HL-60 (cell line): ENCODE measurements around the gene FAM53A.

ENCODE experiments used
- DNase-seq, 2 experiments: peaks; one replicate each; pipeline ENCODE4 v3.0.0-alpha.2; 2010 to 2020; ENCODE audit warnings: low read depth in 1 of 2, low spot score in 1 of 2
- H3K27ac ChIP-seq: fragments of 250-450 bp; sonication (Bioruptor Pico); replicated peaks from 2 replicates; pipeline ENCODE4 v1.5.1; 2020; ENCODE audit warnings: mild to moderate bottlenecking, moderate library complexity
- H3K27me3 ChIP-seq: fragments of 250-450 bp; sonication (Bioruptor Pico); 2 replicates; pipeline ENCODE4 v1.5.1; 2021; ENCODE audit warnings: mild to moderate bottlenecking, moderate library complexity; ENCODE audit not compliant: insufficient read depth, poor library complexity, severe bottlenecking
- H3K4me3 ChIP-seq: replicated peaks from 2 replicates; pipeline ENCODE4 v1.5.1; 2011; ENCODE audit warnings: mild to moderate bottlenecking, control low read depth, low read length; ENCODE audit not compliant: insufficient read depth
- CTCF ChIP-seq: IDR thresholded peaks from one replicate; pipeline ENCODE4 v1.5.1; 2011; ENCODE audit warnings: low read length, control low read depth, inconsistent platforms; ENCODE audit not compliant: insufficient read depth
- GABPA ChIP-seq: IDR thresholded peaks from 2 replicates; pipeline ENCODE4 v1.6.1; 2012; ENCODE audit warnings: low read depth
- POLR2AphosphoS5 ChIP-seq: IDR thresholded peaks from 2 replicates; pipeline ENCODE4 v1.6.1; 2012; ENCODE audit warnings: low read depth
- REST ChIP-seq: IDR thresholded peaks from 2 replicates; pipeline ENCODE4 v1.6.1; 2012; ENCODE audit warnings: low read depth; ENCODE audit not compliant: insufficient replicate concordance
- SPI1 ChIP-seq: IDR thresholded peaks from 2 replicates; pipeline ENCODE4 v1.6.1; 2012; ENCODE audit warnings: low read depth, mild to moderate bottlenecking, borderline replicate concordance

Gene FAM53A

GRCh38 chr4:1658146-1658545, 26.0 kb downstream of the FAM53A start:
- H3K27ac ChIP-seq, result no peak overlapping the region
- H3K27me3 ChIP-seq, result no peaks in the 10 kb centered on the region
- TF ChIP-seq GABPA (no peak), REST (no peak), SPI1 (no peak), POLR2AphosphoS5 (no peak), CTCF (no peak)
- no peak for DNase-seq
- no peak overlapping the region for H3K4me3 ChIP-seq

DNA sequence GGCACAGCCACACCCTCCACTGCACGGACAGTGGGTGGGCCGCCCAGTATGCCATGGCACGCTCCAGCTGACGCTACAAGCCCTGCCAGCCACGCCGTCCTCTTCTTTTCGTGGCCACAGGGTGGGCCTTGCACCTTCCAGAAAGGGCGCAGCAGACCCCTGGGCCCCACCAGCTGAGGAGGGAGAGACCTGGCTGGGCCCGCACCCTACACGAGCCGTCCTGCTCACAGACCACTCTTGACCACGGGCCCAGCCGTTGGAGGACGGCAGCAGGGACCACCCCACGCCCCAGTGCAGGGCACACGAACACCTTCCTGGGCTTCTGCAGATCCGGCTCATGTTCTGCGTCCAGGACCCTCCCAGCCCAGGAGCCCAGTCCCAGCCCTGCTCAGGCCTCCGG, 27.1 kb downstream of the FAM53A start:
- H3K27ac ChIP-seq, result no peak overlapping the region
- no peaks in the 10 kb centered on the region for H3K27me3 ChIP-seq
- TF ChIP-seq CTCF, result no peak
- TF ChIP-seq GABPA, result no peak
- TF ChIP-seq REST, result no peak
- no peak for TF ChIP-seq POLR2AphosphoS5
- no peak for TF ChIP-seq SPI1
- H3K4me3 ChIP-seq, result no peak overlapping the region
- DNase-seq, result no peak

- Histone ChIP-seq H3K27ac (no peak overlapping the region), H3K4me3 (no peak overlapping the region), H3K27me3 (no peaks in the 10 kb centered on the region)
- TF ChIP-seq CTCF (no peak), SPI1 (no peak), POLR2AphosphoS5 (no peak), GABPA (no peak), REST (no peak)
- DNase-seq, result no peak
Observed at GRCh38 chr4:1656132-1656531, 28.0 kb downstream of the FAM53A start.
